GM12801 (cell line): ENCODE data around the gene RSPO1.

Source experiments
- CTCF ChIP-seq: IDR thresholded peaks from one replicate; pipeline ENCODE4 v1.5.1; 2011; ENCODE audit warnings: control low read depth; ENCODE audit not compliant: insufficient read length; ENCODE audit errors: extremely low read depth

The RSPO1 gene

DNA sequence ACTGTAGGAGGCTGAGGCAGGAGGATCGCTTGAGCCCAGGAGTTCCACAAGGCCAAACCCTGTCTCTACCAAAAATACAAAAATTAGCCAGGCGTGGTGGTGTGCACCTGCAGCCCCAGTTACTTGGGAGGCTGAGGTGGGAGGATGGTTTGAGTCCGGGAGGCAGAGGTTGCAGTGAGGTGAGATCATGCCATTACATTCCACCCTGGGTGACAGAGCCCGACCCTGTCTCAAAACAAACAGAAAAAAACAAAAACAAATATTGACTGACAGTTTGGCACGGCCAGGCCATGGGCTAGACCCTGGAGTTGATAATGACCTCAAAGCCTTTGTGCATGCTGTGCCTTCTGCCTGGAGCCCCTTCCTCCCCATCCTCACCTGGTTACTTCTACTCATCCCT is 19.2 kb upstream of the RSPO1 start:
- no peak for TF ChIP-seq CTCF

DNA sequence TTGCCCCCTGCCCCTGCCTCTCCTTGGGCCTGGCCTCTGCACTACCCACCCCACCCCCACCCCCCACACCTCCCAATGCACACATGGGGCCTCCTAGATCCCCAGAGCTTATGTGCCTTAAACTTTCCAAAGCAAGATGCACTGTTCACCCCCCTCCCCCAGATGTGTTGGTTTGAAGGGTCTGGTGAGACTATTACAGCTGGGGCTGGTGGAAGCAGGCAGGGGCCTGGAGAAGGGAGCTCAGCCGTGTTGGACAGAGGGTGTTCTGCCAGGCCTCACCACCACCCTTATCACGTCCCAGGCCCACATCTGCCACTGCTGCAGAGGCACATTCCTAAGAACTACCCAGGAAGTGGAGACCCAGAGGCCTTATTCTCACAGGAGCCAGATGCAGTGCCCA is 18.3 kb upstream of the RSPO1 start:
- TF ChIP-seq CTCF = no peak

DNA sequence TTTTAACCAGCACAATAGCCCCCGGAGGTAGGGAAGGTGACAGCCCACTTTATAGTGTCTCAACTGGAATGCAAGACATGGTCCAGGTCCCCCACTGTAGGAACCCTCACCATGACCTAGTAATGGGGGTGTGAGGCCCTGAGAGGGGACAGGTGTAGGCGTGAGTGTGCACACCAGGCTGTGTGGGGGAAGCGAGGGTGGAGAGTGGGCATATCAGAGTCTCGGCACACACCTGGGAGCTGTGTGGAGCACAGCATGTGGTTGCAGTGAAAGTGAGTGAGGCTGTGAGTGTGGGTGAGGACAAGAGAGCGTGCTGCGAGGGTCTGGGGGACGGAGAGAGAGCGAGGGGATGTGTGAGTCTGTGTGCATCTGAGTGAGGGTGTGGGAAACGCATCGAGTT is 17.1 kb upstream of the RSPO1 start:
- no peak for TF ChIP-seq CTCF

- TF ChIP-seq CTCF = no peak
Observed at GRCh38 chr1:37650721-37651120, 16.0 kb upstream of the RSPO1 start.

- TF ChIP-seq CTCF = no peak
Observed at GRCh38 chr1:37650173-37650572, 15.5 kb upstream of the RSPO1 start.

DNA sequence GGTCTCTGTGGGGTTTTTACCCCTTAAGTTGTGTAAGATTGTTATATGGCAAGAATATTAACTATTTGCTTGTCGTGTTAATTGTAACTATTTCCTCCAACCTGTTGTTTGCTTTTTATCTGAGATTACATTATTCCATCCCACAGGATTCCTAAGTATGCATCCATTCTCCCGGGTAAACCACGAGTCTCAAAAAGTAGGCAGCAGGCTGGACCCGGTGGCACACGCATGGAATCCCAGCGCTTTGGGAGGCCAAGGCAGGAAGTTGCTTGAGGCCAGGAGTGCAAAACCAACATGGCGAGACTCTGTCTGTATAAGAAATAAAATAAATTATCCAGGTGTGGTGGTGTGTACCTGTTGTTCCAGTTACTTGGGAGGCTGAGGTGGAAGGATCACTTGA is 12.6 kb upstream of the RSPO1 start:
- TF ChIP-seq CTCF = no peak

DNA sequence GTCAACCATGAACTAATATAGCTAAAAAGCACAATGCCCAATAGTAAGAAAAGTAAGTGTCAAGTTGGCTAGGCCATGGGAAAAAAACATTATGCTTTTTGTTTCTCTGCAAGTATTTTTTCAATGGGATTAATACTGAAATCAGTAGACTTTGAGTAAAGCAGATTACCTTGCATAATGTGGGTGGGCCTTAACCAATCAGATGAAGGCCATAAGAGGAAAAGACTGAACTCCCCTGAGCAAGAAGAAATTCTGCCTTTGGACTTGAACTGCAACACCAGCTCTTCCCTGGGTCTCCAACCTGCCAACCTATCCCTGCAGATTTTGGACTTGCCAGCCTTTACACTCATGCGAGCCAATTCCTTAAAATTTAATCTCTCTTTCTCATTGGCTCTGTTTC is 6.4 kb upstream of the RSPO1 start:
- TF ChIP-seq CTCF = no peak

DNA sequence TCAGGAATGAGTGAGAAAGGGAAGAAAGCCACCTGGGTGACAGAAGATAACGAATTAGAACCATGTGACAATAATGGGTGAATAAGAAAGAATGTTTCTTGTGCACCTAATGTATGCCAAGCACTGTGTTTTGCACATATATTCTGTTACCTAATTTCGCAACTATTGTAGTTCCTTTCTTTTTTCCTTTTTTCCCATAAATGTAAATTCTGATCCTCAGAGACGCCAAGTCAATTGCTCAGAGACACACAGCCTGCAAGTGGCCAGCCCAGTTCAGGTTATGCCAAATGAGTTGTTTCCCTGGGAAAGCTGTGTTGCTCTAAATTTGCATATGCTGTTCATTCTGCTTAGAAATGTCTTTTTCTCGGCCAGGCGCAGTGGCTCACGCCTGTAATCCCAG is 1.7 kb upstream of the RSPO1 start:
- no peak for TF ChIP-seq CTCF
